Measurements from ENCODE around the gene FRAS1. TPM values are rescaled to one million over a fixed set of nuclear protein-coding genes. Genes with fewer than 3 reads are reported as not detected.
"Not testable (repeated sequence)": the region's sequence is repeated elsewhere in the genome, so short reads cannot be mapped to it uniquely, and the experiment has no call there.

The FRAS1 gene
- total and polyA plus RNA-seq, 2 donors (not counting 1 experiment from before 2014, with no cell fraction given): 0.03 to 0.12 TPM

GRCh38 chr4:78091534-78091933 lies 34.4 kb downstream of the FRAS1 start:
- H2AFZ ChIP-seq (ENCODE audit: insufficient read depth, low read depth, low read length, poor library complexity, severe bottlenecking): no peak overlapping the region
- no peak overlapping the region for H3K4me2 ChIP-seq (replicated peaks; ENCODE audit: low read depth, low read length, poor library complexity, severe bottlenecking)
- no peaks in the 10 kb centered on the region for H3K36me3 ChIP-seq (replicated peaks in 1 of 2; ENCODE audit: control extremely low read depth in 1 of 2, control insufficient read depth in 1 of 2, extremely low read depth in 1 of 2, insufficient read depth in 2 of 2, low read length in 1 of 2)
- H3K9me3 Mint-ChIP-seq (ENCODE audit: insufficient read depth): no peaks in the 10 kb centered on the region
- no peaks in the 10 kb centered on the region for H3K4me1 Mint-ChIP-seq
- 100% methylated on average over 1 of the region's 3 CpGs for WGBS (ENCODE audit: insufficient coverage)
- H3K4me3 Mint-ChIP-seq: no peak overlapping the region
- H3K27me3 Mint-ChIP-seq: peaks cover 5% of the 10 kb centered on the region
- H3K9me3 ChIP-seq (ENCODE audit: control extremely low read depth in 1 of 3, control insufficient read depth in 2 of 3, insufficient read depth in 1 of 3, low read length in 2 of 3): peaks cover 0 to 4% (median 0%) of the 10 kb centered on the region in 3 donors
- H3K27ac ChIP-seq (ENCODE audit: low read length in 2 of 2): no peak overlapping the region
- POLR2A ChIA-PET: no interaction called here
- DNase-seq: no peak
- no peak overlapping the region for H3K9ac ChIP-seq (ENCODE audit: low read length)
- no peak overlapping the region for H3K4me3 ChIP-seq (ENCODE audit: control extremely low read depth in 1 of 5, extremely low read depth in 1 of 5, insufficient read depth in 1 of 5, low read depth in 2 of 5, low read length in 4 of 5)
- CTCF ChIA-PET: no interaction called here
- H3K27ac Mint-ChIP-seq: no peak overlapping the region
- H3K4me1 ChIP-seq (ENCODE audit: control insufficient read depth in 2 of 2, insufficient read depth in 2 of 2, low read length in 2 of 2): no peaks in the 10 kb centered on the region
- no peaks in the 10 kb centered on the region for H4K20me1 ChIP-seq (ENCODE audit: control insufficient read depth, insufficient read depth, low read length, poor library complexity, severe bottlenecking)
- H3K79me2 ChIP-seq (ENCODE audit: control insufficient read depth, insufficient read depth, low read length): no peaks in the 10 kb centered on the region
- no peaks in the 10 kb centered on the region for H3K27me3 ChIP-seq (replicated peaks in 1 of 4; ENCODE audit: control extremely low read depth in 1 of 4, control insufficient read depth in 3 of 4, insufficient read depth in 4 of 4, low read length in 3 of 4)
- ATAC-seq (ENCODE audit: low read depth): no peak
- intact Hi-C loops (cut with micrococcal nuclease): no loop called here
- TF ChIP-seq, protein P1, sequence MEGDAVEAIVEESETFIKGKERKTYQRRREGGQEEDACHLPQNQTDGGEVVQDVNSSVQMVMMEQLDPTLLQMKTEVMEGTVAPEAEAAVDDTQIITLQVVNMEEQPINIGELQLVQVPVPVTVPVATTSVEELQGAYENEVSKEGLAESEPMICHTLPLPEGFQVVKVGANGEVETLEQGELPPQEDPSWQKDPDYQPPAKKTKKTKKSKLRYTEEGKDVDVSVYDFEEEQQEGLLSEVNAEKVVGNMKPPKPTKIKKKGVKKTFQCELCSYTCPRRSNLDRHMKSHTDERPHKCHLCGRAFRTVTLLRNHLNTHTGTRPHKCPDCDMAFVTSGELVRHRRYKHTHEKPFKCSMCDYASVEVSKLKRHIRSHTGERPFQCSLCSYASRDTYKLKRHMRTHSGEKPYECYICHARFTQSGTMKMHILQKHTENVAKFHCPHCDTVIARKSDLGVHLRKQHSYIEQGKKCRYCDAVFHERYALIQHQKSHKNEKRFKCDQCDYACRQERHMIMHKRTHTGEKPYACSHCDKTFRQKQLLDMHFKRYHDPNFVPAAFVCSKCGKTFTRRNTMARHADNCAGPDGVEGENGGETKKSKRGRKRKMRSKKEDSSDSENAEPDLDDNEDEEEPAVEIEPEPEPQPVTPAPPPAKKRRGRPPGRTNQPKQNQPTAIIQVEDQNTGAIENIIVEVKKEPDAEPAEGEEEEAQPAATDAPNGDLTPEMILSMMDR (IDR thresholded peaks at IDR 0.05): no peak
- no peak for TF ChIP-seq EZH2 (IDR thresholded peaks at IDR 0.05; ENCODE audit: borderline replicate concordance, insufficient read depth, low read depth, low read length, poor library complexity, severe bottlenecking)

- H3K4me2 ChIP-seq (replicated peaks; ENCODE audit: low read depth, low read length, poor library complexity, severe bottlenecking); intact Hi-C loops (cut with micrococcal nuclease); H3K27me3 Mint-ChIP-seq; H4K20me1 ChIP-seq (ENCODE audit: control insufficient read depth, insufficient read depth, low read length, poor library complexity, severe bottlenecking); H3K4me1 Mint-ChIP-seq; H3K9me3 Mint-ChIP-seq (ENCODE audit: insufficient read depth); H3K79me2 ChIP-seq (ENCODE audit: control insufficient read depth, insufficient read depth, low read length); H3K36me3 ChIP-seq (replicated peaks in 1 of 2; ENCODE audit: control extremely low read depth in 1 of 2, control insufficient read depth in 1 of 2, extremely low read depth in 1 of 2, insufficient read depth in 2 of 2, low read length in 1 of 2); ATAC-seq (ENCODE audit: low read depth); DNase-seq; CTCF ChIA-PET; H3K27ac ChIP-seq (ENCODE audit: low read length in 2 of 2); H3K27ac Mint-ChIP-seq; H3K9ac ChIP-seq (ENCODE audit: low read length); H3K27me3 ChIP-seq (replicated peaks in 1 of 4; ENCODE audit: control extremely low read depth in 1 of 4, control insufficient read depth in 3 of 4, insufficient read depth in 4 of 4, low read length in 3 of 4); H3K4me3 Mint-ChIP-seq; H2AFZ ChIP-seq (ENCODE audit: insufficient read depth, low read depth, low read length, poor library complexity, severe bottlenecking); H3K9me3 ChIP-seq (ENCODE audit: control extremely low read depth in 1 of 3, control insufficient read depth in 2 of 3, insufficient read depth in 1 of 3, low read length in 2 of 3); H3K4me1 ChIP-seq (ENCODE audit: control insufficient read depth in 2 of 2, insufficient read depth in 2 of 2, low read length in 2 of 2); POLR2A ChIA-PET; H3K4me3 ChIP-seq (ENCODE audit: control extremely low read depth in 1 of 5, extremely low read depth in 1 of 5, insufficient read depth in 1 of 5, low read depth in 2 of 5, low read length in 4 of 5): not testable (repeated sequence)
- 92% methylated on average over 2 of the region's 5 CpGs for WGBS (ENCODE audit: insufficient coverage)
Measured at GRCh38 chr4:78092350-78092749, 35.2 kb downstream of the FRAS1 start.
